HEK293T (cell line): ENCODE results near the gene HPS3.
"Not testable (repeated sequence)": the region's sequence is repeated elsewhere in the genome, so short reads cannot be mapped to it uniquely, and the experiment has no call there.

ENCODE experiments used
- CTCF ChIA-PET: fragments of 350-600 bp; formaldehyde crosslinking; extraction: SDS; loops from one replicate; lab custom pipeline; 2021; ENCODE audit warnings: antibody characterized with exemption, inconsistent platforms; lab: Yijun Ruan, JAX
- POLR2A ChIA-PET: fragments of 350-600 bp; formaldehyde crosslinking; extraction: SDS; loops from one replicate; lab custom pipeline; 2020; ENCODE audit warnings: antibody characterized with exemption, inconsistent platforms; lab: Yijun Ruan, JAX
- DNase-seq: peaks from one replicate; pipeline ENCODE4 v3.0.0; 2012; ENCODE audit warnings: mixed read lengths; ENCODE audit errors: extremely low spot score
- ARNT ChIP-seq: fragments of 450-650 bp; IDR thresholded peaks from 2 replicates; pipeline ENCODE4 v1.6.1; 2017; ENCODE audit warnings: mild to moderate bottlenecking
- BHLHE40 ChIP-seq: fragments of 450-650 bp; IDR thresholded peaks from 2 replicates; pipeline ENCODE4 v1.6.1; 2016; ENCODE audit warnings: mild to moderate bottlenecking, moderate library complexity, borderline replicate concordance
- CTBP1 ChIP-seq: fragments of 450-650 bp; IDR thresholded peaks from 2 replicates; pipeline ENCODE4 v1.6.1; 2016; ENCODE audit warnings: borderline replicate concordance
- ELF4 ChIP-seq: fragments of 450-650 bp; IDR thresholded peaks from 2 replicates; pipeline ENCODE4 v1.6.1; 2017; ENCODE audit warnings: antibody characterized with exemption
- FOXA1 ChIP-seq: fragments of 450-650 bp; IDR thresholded peaks from 2 replicates; pipeline ENCODE4 v1.6.1; 2016; ENCODE audit warnings: mild to moderate bottlenecking
- FOXK2 ChIP-seq: fragments of 450-650 bp; IDR thresholded peaks from 2 replicates; pipeline ENCODE4 v1.6.1; 2016; ENCODE audit warnings: mild to moderate bottlenecking
- FOXM1 ChIP-seq: fragments of 450-650 bp; IDR thresholded peaks from 2 replicates; pipeline ENCODE4 v1.6.1; 2017; ENCODE audit warnings: mild to moderate bottlenecking, borderline replicate concordance
- HDGF ChIP-seq: fragments of 450-650 bp; IDR thresholded peaks from 2 replicates; pipeline ENCODE4 v1.6.1; 2017; ENCODE audit warnings: antibody characterized with exemption, borderline replicate concordance
- L3MBTL2 ChIP-seq: fragments of 450-650 bp; conservative IDR thresholded peaks from 2 replicates; pipeline ENCODE4 v1.6.1; 2016; ENCODE audit warnings: mild to moderate bottlenecking
- LEF1 ChIP-seq: fragments of 450-650 bp; IDR thresholded peaks from 2 replicates; pipeline ENCODE4 v1.6.1; 2017; ENCODE audit warnings: mild to moderate bottlenecking, borderline replicate concordance
- NFRKB ChIP-seq: fragments of 450-650 bp; IDR thresholded peaks from 2 replicates; pipeline ENCODE4 v1.6.1; 2016; ENCODE audit warnings: mild to moderate bottlenecking, moderate library complexity
- PKNOX1 ChIP-seq: fragments of 450-650 bp; IDR thresholded peaks from 2 replicates; pipeline ENCODE4 v1.6.1; 2016
- SP1 ChIP-seq: fragments of 450-650 bp; IDR thresholded peaks from 2 replicates; pipeline ENCODE4 v1.6.1; 2017
- SUZ12 ChIP-seq: fragments of 450-650 bp; IDR thresholded peaks from 2 replicates; pipeline ENCODE4 v1.6.1; 2016; ENCODE audit warnings: mild to moderate bottlenecking
- TARDBP ChIP-seq: fragments of 450-650 bp; IDR thresholded peaks from 2 replicates; pipeline ENCODE4 v1.6.1; 2016
- ZNF384 ChIP-seq: fragments of 450-650 bp; IDR thresholded peaks from 2 replicates; pipeline ENCODE4 v1.6.1; 2016

Gene HPS3

GRCh38 chr3:149087208-149087607, 42.2 kb upstream of the HPS3 start:
- ChIA-PET POLR2A (no interaction called here), CTCF (interaction anchor here (0.6 kb wide), 1 partner anchor 16 kb away, joined by 3 read pairs; no protein-coding TSS in a partner anchor)
- TF ChIP-seq LEF1, result no peak
- no peak for TF ChIP-seq ZNF384
- TF ChIP-seq SP1, result no peak
- no peak for TF ChIP-seq ARNT
- no peak for TF ChIP-seq CTBP1
- no peak for TF ChIP-seq HDGF
- no peak for TF ChIP-seq FOXM1
- no peak for TF ChIP-seq TARDBP
- TF ChIP-seq FOXK2, result no peak
- no peak for TF ChIP-seq FOXA1
- no peak for TF ChIP-seq ELF4
- no peak for TF ChIP-seq PKNOX1
- TF ChIP-seq NFRKB, result no peak
- no peak for TF ChIP-seq L3MBTL2
- TF ChIP-seq SUZ12, result no peak
- no peak for TF ChIP-seq BHLHE40
- no peak for DNase-seq

- POLR2A ChIA-PET, result no interaction called here
- CTCF ChIA-PET, result no interaction called here
- no peak for DNase-seq
- TF ChIP-seq PKNOX1 (no peak), LEF1 (no peak), FOXA1 (no peak), FOXK2 (no peak), SP1 (no peak), NFRKB (no peak), FOXM1 (no peak), L3MBTL2 (no peak), TARDBP (no peak), ZNF384 (no peak), ELF4 (no peak), CTBP1 (no peak), BHLHE40 (no peak), ARNT (no peak), SUZ12 (no peak), HDGF (no peak)
Observed at GRCh38 chr3:149089395-149089794, 40.0 kb upstream of the HPS3 start.

- TF ChIP-seq FOXK2, result no peak
- no peak for TF ChIP-seq ARNT
- TF ChIP-seq PKNOX1, result no peak
- no peak for TF ChIP-seq CTBP1
- TF ChIP-seq SP1, result no peak
- TF ChIP-seq TARDBP, result no peak
- no peak for TF ChIP-seq L3MBTL2
- TF ChIP-seq NFRKB, result no peak
- CTCF ChIA-PET, result interaction anchor here (0.6 kb wide), 1 partner anchor 100 kb away, joined by 6 read pairs; no protein-coding TSS in a partner anchor
Observed at GRCh38 chr3:149090461-149090860, 39.0 kb upstream of the HPS3 start.

GRCh38 chr3:149090907-149091306, 38.5 kb upstream of the HPS3 start:
- POLR2A ChIA-PET, result interaction anchor here (1.2 kb wide), 1 partner anchor 9 kb away, joined by 3 read pairs; no protein-coding TSS in a partner anchor
- CTCF ChIA-PET, result interaction anchor here (0.6 kb wide), 1 partner anchor 100 kb away, joined by 6 read pairs; no protein-coding TSS in a partner anchor

More at GRCh38 chr3:149090461-149090860, 39.0 kb upstream of the HPS3 start:
- POLR2A ChIA-PET, result interaction anchor here (1.2 kb wide), 1 partner anchor 10 kb away, joined by 3 read pairs; no protein-coding TSS in a partner anchor
- DNase-seq, result no peak

GRCh38 chr3:149091983-149092382, 37.5 kb upstream of the HPS3 start:
- CTCF ChIA-PET, result no interaction called here
- TF ChIP-seq FOXK2 (no peak), FOXA1 (no peak), SP1 (no peak), HDGF (no peak), L3MBTL2 (no peak), ELF4 (no peak)

More at GRCh38 chr3:149090907-149091306, 38.5 kb upstream of the HPS3 start:
- DNase-seq, result no peak
- no peak for TF ChIP-seq SUZ12
- TF ChIP-seq ZNF384, result no peak
- TF ChIP-seq TARDBP, result no peak
- no peak for TF ChIP-seq L3MBTL2
- no peak for TF ChIP-seq FOXM1
- no peak for TF ChIP-seq HDGF
- TF ChIP-seq BHLHE40, result no peak
- no peak for TF ChIP-seq ARNT
- TF ChIP-seq CTBP1, result no peak
- no peak for TF ChIP-seq FOXK2
- TF ChIP-seq PKNOX1, result no peak
- TF ChIP-seq LEF1, result no peak

GRCh38 chr3:149095487-149095886, 34.0 kb upstream of the HPS3 start:
- ChIA-PET POLR2A (no interaction called here), CTCF (no interaction called here)
- no peak for DNase-seq
- TF ChIP-seq PKNOX1, result no peak
- TF ChIP-seq ZNF384, result no peak
- no peak for TF ChIP-seq FOXM1
- no peak for TF ChIP-seq FOXA1
- TF ChIP-seq FOXK2, result no peak
- no peak for TF ChIP-seq ELF4
- no peak for TF ChIP-seq CTBP1
- no peak for TF ChIP-seq HDGF
- no peak for TF ChIP-seq L3MBTL2
- no peak for TF ChIP-seq TARDBP
- no peak for TF ChIP-seq BHLHE40
- no peak for TF ChIP-seq LEF1
- no peak for TF ChIP-seq SUZ12
- TF ChIP-seq ARNT, result no peak
- TF ChIP-seq NFRKB, result no peak

More at GRCh38 chr3:149091983-149092382, 37.5 kb upstream of the HPS3 start:
- DNase-seq, result no peak
- POLR2A ChIA-PET, result no interaction called here

- DNase-seq, CTCF ChIA-PET, POLR2A ChIA-PET: not testable (repeated sequence)
Observed at GRCh38 chr3:149097987-149098386, 31.5 kb upstream of the HPS3 start.
